WTC11 (cell line): ENCODE measurements around the gene TMED9.

Experiments used
- CTCF ChIP-seq: fragments of 200-600 bp; IDR thresholded peaks from 2 replicates; pipeline ENCODE4 v1.8.0; 2022; ENCODE audit warnings: antibody characterized with exemption
- FOXJ3 ChIP-seq: sonication (generic); formaldehyde crosslinking; IDR thresholded peaks from 2 replicates; pipeline ENCODE4 v1.9.0; 2021; ENCODE audit warnings: missing genetic modification reagents, mild to moderate bottlenecking, borderline replicate concordance
- JUN ChIP-seq: sonication (generic); formaldehyde crosslinking; IDR thresholded peaks from 2 replicates; pipeline ENCODE4 v1.8.0; 2023; ENCODE audit warnings: mild to moderate bottlenecking, missing genetic modification reagents
- MAX ChIP-seq: sonication (generic); formaldehyde crosslinking; IDR thresholded peaks from 2 replicates; pipeline ENCODE4 v1.8.0; 2022; ENCODE audit warnings: mild to moderate bottlenecking, missing genetic modification reagents
- NFE2L1 ChIP-seq: sonication (generic); formaldehyde crosslinking; IDR thresholded peaks from 2 replicates; pipeline ENCODE4 v1.8.1; 2023; ENCODE audit warnings: missing genetic modification reagents
- PREB ChIP-seq: sonication (generic); formaldehyde crosslinking; IDR thresholded peaks from 2 replicates; pipeline ENCODE4 v1.8.1; 2022; ENCODE audit warnings: mild to moderate bottlenecking, missing genetic modification reagents, moderate library complexity, borderline replicate concordance

GRCh38 chr5:177546258-177546741 is 45.7 kb upstream of the TMED9 start:
- TF ChIP-seq FOXJ3 (CRISPR knock-in tag) (no peak), NFE2L1 (no peak), PREB (CRISPR knock-in tag) (no peak), CTCF (no peak), MAX (no peak), JUN (no peak)
